ENCODE data around the gene ARHGAP30.

ARHGAP30 gene

GRCh38 chr1:161008869-161009510 lies 60.7 kb downstream of the ARHGAP30 start:
- FAIRE-seq, result no peak

- FAIRE-seq, result no peak
Measured at GRCh38 chr1:161007369-161007768, 62.3 kb downstream of the ARHGAP30 start.

- no peak for FAIRE-seq
Measured at GRCh38 chr1:161006563-161006962, 63.1 kb downstream of the ARHGAP30 start.

GRCh38 chr1:161001525-161001924 lies 68.2 kb downstream of the ARHGAP30 start:
- FAIRE-seq, result no peak

- FAIRE-seq, result no peak
Measured at GRCh38 chr1:161000736-161001480, 68.8 kb downstream of the ARHGAP30 start.

- FAIRE-seq, result no peak
Measured at GRCh38 chr1:160999376-160999775, 70.3 kb downstream of the ARHGAP30 start.

- FAIRE-seq, result no peak
Measured at GRCh38 chr1:160997323-160998038, 72.2 kb downstream of the ARHGAP30 start.
